GM23338 (cell line): Measurements from ENCODE around the gene TASP1. TPM values are rescaled to one million over a fixed set of nuclear protein-coding genes. Genes with fewer than 3 reads are reported as not detected.

ENCODE experiments used
- ATAC-seq: fragments of 200-7000 bp; cut with Tn5 transposase; 3 replicates; pipeline ENCODE4 v1.9.1; 2020
- DNase-seq: peaks from one replicate; pipeline ENCODE4 v3.0.0-alpha.2; 2015; ENCODE audit warnings: low spot score
- H2AFZ ChIP-seq: fragments of 200-600 bp; sonication (generic); 2 replicates; pipeline ENCODE4 v1.8.0; 2016; ENCODE audit warnings: antibody characterized with exemption, mild to moderate bottlenecking, moderate library complexity
- H3F3A ChIP-seq: fragments of 200-600 bp; sonication (generic); replicated peaks from 2 replicates; pipeline ENCODE4 v1.8.0; 2017; ENCODE audit warnings: antibody characterized with exemption, mixed run types, low read depth
- H3K27ac ChIP-seq: fragments of 200-600 bp; sonication (generic); 2 replicates; pipeline ENCODE4 v1.6.1; 2016; ENCODE audit warnings: low read depth
- H3K27me3 ChIP-seq: fragments of 200-600 bp; sonication (generic); 2 replicates; pipeline ENCODE4 v1.8.0; 2016; ENCODE audit warnings: mild to moderate bottlenecking, mixed run types, moderate library complexity; ENCODE audit not compliant: insufficient read depth
- H3K36me3 ChIP-seq: fragments of 200-600 bp; sonication (generic); 2 replicates; pipeline ENCODE4 v1.8.0; 2016; ENCODE audit warnings: mild to moderate bottlenecking; ENCODE audit not compliant: insufficient read depth
- H3K4me1 ChIP-seq: fragments of 200-600 bp; sonication (generic); 2 replicates; pipeline ENCODE4 v1.8.0; 2016; ENCODE audit warnings: mild to moderate bottlenecking, moderate library complexity; ENCODE audit not compliant: insufficient read depth
- H3K4me2 ChIP-seq: fragments of 200-600 bp; sonication (generic); 2 replicates; pipeline ENCODE4 v1.7.1; 2017; ENCODE audit warnings: mixed run types
- H3K4me3 ChIP-seq: fragments of 200-600 bp; sonication (generic); 2 replicates; pipeline ENCODE4 v1.6.1; 2016; ENCODE audit warnings: mixed run types
- H3K79me2 ChIP-seq: fragments of 200-600 bp; sonication (generic); replicated peaks from 2 replicates; pipeline ENCODE4 v1.8.0; 2017; ENCODE audit warnings: mild to moderate bottlenecking; ENCODE audit not compliant: insufficient read depth
- H3K9me2 ChIP-seq: fragments of 200-600 bp; sonication (generic); 2 replicates; pipeline ENCODE4 v1.8.0; 2017; ENCODE audit not compliant: insufficient read depth
- H4K20me1 ChIP-seq: fragments of 200-600 bp; sonication (generic); replicated peaks from 2 replicates; pipeline ENCODE4 v1.8.0; 2017; ENCODE audit warnings: mild to moderate bottlenecking; ENCODE audit not compliant: insufficient read depth
- H3K27ac Mint-ChIP-seq: 2 replicates; pipeline ENCODE4 v1.8.0; 2020; ENCODE audit warnings: inconsistent platforms, mild to moderate bottlenecking, moderate library complexity, mixed read lengths
- H3K27me3 Mint-ChIP-seq: 3 replicates; pipeline ENCODE4 v1.8.0; 2022; ENCODE audit warnings: low read depth, mild to moderate bottlenecking, moderate library complexity, mixed read lengths, inconsistent platforms; ENCODE audit not compliant: insufficient read depth, poor library complexity
- H3K36me3 Mint-ChIP-seq: 3 replicates; pipeline ENCODE4 v1.8.0; 2021; ENCODE audit warnings: low read depth, mild to moderate bottlenecking, inconsistent platforms, moderate library complexity, mixed read lengths
- H3K4me1 Mint-ChIP-seq: 3 replicates; pipeline ENCODE4 v1.8.0; 2020; ENCODE audit warnings: mild to moderate bottlenecking, inconsistent platforms, mixed read lengths
- H3K4me3 Mint-ChIP-seq: 3 replicates; pipeline ENCODE4 v1.8.0; 2021; ENCODE audit warnings: moderate library complexity, mild to moderate bottlenecking, inconsistent platforms, mixed read lengths
- H3K9me3 Mint-ChIP-seq: 3 replicates; pipeline ENCODE4 v1.8.0; 2020; ENCODE audit warnings: moderate library complexity, mild to moderate bottlenecking, inconsistent platforms, mixed read lengths
- CREB1 ChIP-seq: fragments of 250-450 bp; sonication (Bioruptor Pico); IDR thresholded peaks from 2 replicates; pipeline ENCODE4 v1.5.0; 2020; ENCODE audit warnings: low read depth, mild to moderate bottlenecking, moderate library complexity
- EZH2 ChIP-seq: fragments of 200-600 bp; sonication (generic); IDR thresholded peaks from one replicate; pipeline ENCODE4 v1.8.0; 2017; ENCODE audit warnings: antibody characterized with exemption, mild to moderate bottlenecking, low read depth; ENCODE audit not compliant: unreplicated experiment
- EZH2phosphoT487 ChIP-seq: fragments of 200-600 bp; sonication (generic); IDR thresholded peaks from one replicate; pipeline ENCODE4 v1.8.1; 2018; ENCODE audit warnings: antibody characterized with exemption; ENCODE audit not compliant: unreplicated experiment
- JUNB ChIP-seq: IDR thresholded peaks from one replicate; pipeline ENCODE4 v1.6.1; 2016; ENCODE audit warnings: antibody characterized with exemption; ENCODE audit not compliant: unreplicated experiment
- NANOG ChIP-seq: IDR thresholded peaks from 2 replicates; pipeline ENCODE4 v1.6.1; 2016; ENCODE audit warnings: antibody characterized with exemption, borderline replicate concordance
- POLR2AphosphoS5 ChIP-seq: IDR thresholded peaks from 2 replicates; pipeline ENCODE4 v1.6.1; 2016; ENCODE audit warnings: antibody characterized with exemption, low read depth
- REST ChIP-seq: IDR thresholded peaks from one replicate; pipeline ENCODE4 v1.6.1; 2018; ENCODE audit warnings: antibody characterized with exemption; ENCODE audit not compliant: unreplicated experiment
- STAT1 ChIP-seq: IDR thresholded peaks from one replicate; pipeline ENCODE4 v1.6.1; 2016; ENCODE audit warnings: antibody characterized with exemption; ENCODE audit not compliant: unreplicated experiment
- ZNF114 ChIP-seq: fragments of 250-450 bp; sonication (Bioruptor Pico); IDR thresholded peaks from 2 replicates; pipeline ENCODE4 v1.5.0; 2020; ENCODE audit warnings: mild to moderate bottlenecking, moderate library complexity
- ZNF331 ChIP-seq: fragments of 250-450 bp; sonication (Bioruptor Pico); IDR thresholded peaks from 2 replicates; pipeline ENCODE4 v1.5.0; 2020; ENCODE audit warnings: low read depth, mild to moderate bottlenecking, moderate library complexity
- polyA plus RNA-seq: library from polyadenylated mRNA; unstranded; fragments of >200 nt; fragmentation: Nextera tagmentation; extraction: Ambion mirVana; gene quantifications from 2 replicates; pipeline ENCODE4 v1.2.1, GENCODE V29; 2016
- total RNA-seq: library from RNA; depleted of rRNA; stranded (reverse); fragments of >200 nt; shearing (Covaris generic); gene quantifications from 2 replicates; pipeline ENCODE4 v1.2.3, GENCODE V29; 2014
- TF ChIP-seq, protein P1 (sequence below): IDR thresholded peaks from 2 replicates; pipeline ENCODE4 v1.6.1; 2016; ENCODE audit warnings: antibody characterized with exemption
- TF ChIP-seq, protein P2 (sequence below), 2 experiments: fragments of 200-600 bp in 1 of 2; sonication (generic) in 1 of 2; conservative IDR thresholded peaks; 2 replicates each; pipeline versions ENCODE4 v1.5.1 to v1.6.1; 2016 to 2017; ENCODE audit warnings: antibody characterized with exemption in 2 of 2, low read depth in 2 of 2, mild to moderate bottlenecking in 2 of 2, moderate library complexity in 1 of 2
- TF ChIP-seq, protein P3 (sequence below): fragments of 250-450 bp; sonication (Bioruptor Pico); IDR thresholded peaks from 2 replicates; pipeline ENCODE4 v1.5.0; 2020; ENCODE audit warnings: mild to moderate bottlenecking, moderate library complexity

TASP1 gene
- total and polyA plus RNA-seq, 2 experiments from 2014 or later: 9.7 to 9.8 TPM

DNA sequence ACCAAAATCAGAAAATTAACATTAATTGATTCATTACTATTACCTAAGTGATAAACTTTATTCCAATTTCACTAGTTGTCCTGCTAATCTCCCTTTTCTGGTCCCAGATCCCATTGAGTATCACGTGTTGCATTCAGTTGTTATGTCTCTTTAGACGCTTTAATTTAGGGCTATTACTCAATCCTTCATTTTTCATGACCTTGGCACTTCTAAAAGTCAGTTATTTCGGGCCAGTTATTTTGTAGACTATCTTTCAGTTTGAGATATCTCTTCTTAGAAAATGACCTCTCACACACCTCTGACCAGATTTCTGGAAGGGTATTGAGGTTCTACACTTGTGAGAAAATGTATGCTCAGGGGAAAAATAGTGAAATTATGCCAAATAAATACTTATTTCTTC, 34.0 kb upstream of the TASP1 start:
- Histone ChIP-seq H3K27me3 (no peaks in the 10 kb centered on the region), H3K4me3 (no peak overlapping the region), H3K9me2 (no peaks in the 10 kb centered on the region), H3K79me2 (no peaks in the 10 kb centered on the region), H3F3A (no peaks in the 10 kb centered on the region), H2AFZ (no peak overlapping the region), H3K36me3 (no peaks in the 10 kb centered on the region), H4K20me1 (no peaks in the 10 kb centered on the region), H3K27ac (no peak overlapping the region), H3K4me2 (no peak overlapping the region), H3K4me1 (peaks cover 6% of the 10 kb centered on the region; the same call in 1 of the 2 replicates)
- ATAC-seq (no peak), DNase-seq (no peak)
- peaks cover 5% of the 10 kb centered on the region for H3K27me3 Mint-ChIP-seq
- TF ChIP-seq REST (no peak), EZH2phosphoT487 (no peak), JUNB (no peak), POLR2AphosphoS5 (no peak), NANOG (no peak), EZH2 (no peak), STAT1 (no peak), ZNF331 (CRISPR knock-in tag) (no peak), CREB1 (CRISPR knock-in tag) (no peak), ZNF114 (no peak)
- TF ChIP-seq, protein P1, sequence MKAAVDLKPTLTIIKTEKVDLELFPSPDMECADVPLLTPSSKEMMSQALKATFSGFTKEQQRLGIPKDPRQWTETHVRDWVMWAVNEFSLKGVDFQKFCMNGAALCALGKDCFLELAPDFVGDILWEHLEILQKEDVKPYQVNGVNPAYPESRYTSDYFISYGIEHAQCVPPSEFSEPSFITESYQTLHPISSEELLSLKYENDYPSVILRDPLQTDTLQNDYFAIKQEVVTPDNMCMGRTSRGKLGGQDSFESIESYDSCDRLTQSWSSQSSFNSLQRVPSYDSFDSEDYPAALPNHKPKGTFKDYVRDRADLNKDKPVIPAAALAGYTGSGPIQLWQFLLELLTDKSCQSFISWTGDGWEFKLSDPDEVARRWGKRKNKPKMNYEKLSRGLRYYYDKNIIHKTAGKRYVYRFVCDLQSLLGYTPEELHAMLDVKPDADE: no peak
- TF ChIP-seq, protein P2, sequence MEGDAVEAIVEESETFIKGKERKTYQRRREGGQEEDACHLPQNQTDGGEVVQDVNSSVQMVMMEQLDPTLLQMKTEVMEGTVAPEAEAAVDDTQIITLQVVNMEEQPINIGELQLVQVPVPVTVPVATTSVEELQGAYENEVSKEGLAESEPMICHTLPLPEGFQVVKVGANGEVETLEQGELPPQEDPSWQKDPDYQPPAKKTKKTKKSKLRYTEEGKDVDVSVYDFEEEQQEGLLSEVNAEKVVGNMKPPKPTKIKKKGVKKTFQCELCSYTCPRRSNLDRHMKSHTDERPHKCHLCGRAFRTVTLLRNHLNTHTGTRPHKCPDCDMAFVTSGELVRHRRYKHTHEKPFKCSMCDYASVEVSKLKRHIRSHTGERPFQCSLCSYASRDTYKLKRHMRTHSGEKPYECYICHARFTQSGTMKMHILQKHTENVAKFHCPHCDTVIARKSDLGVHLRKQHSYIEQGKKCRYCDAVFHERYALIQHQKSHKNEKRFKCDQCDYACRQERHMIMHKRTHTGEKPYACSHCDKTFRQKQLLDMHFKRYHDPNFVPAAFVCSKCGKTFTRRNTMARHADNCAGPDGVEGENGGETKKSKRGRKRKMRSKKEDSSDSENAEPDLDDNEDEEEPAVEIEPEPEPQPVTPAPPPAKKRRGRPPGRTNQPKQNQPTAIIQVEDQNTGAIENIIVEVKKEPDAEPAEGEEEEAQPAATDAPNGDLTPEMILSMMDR (conservative IDR thresholded peaks at IDR 0.05; ENCODE audit: low read depth in 2 of 2): no peak
- TF ChIP-seq, protein P3, sequence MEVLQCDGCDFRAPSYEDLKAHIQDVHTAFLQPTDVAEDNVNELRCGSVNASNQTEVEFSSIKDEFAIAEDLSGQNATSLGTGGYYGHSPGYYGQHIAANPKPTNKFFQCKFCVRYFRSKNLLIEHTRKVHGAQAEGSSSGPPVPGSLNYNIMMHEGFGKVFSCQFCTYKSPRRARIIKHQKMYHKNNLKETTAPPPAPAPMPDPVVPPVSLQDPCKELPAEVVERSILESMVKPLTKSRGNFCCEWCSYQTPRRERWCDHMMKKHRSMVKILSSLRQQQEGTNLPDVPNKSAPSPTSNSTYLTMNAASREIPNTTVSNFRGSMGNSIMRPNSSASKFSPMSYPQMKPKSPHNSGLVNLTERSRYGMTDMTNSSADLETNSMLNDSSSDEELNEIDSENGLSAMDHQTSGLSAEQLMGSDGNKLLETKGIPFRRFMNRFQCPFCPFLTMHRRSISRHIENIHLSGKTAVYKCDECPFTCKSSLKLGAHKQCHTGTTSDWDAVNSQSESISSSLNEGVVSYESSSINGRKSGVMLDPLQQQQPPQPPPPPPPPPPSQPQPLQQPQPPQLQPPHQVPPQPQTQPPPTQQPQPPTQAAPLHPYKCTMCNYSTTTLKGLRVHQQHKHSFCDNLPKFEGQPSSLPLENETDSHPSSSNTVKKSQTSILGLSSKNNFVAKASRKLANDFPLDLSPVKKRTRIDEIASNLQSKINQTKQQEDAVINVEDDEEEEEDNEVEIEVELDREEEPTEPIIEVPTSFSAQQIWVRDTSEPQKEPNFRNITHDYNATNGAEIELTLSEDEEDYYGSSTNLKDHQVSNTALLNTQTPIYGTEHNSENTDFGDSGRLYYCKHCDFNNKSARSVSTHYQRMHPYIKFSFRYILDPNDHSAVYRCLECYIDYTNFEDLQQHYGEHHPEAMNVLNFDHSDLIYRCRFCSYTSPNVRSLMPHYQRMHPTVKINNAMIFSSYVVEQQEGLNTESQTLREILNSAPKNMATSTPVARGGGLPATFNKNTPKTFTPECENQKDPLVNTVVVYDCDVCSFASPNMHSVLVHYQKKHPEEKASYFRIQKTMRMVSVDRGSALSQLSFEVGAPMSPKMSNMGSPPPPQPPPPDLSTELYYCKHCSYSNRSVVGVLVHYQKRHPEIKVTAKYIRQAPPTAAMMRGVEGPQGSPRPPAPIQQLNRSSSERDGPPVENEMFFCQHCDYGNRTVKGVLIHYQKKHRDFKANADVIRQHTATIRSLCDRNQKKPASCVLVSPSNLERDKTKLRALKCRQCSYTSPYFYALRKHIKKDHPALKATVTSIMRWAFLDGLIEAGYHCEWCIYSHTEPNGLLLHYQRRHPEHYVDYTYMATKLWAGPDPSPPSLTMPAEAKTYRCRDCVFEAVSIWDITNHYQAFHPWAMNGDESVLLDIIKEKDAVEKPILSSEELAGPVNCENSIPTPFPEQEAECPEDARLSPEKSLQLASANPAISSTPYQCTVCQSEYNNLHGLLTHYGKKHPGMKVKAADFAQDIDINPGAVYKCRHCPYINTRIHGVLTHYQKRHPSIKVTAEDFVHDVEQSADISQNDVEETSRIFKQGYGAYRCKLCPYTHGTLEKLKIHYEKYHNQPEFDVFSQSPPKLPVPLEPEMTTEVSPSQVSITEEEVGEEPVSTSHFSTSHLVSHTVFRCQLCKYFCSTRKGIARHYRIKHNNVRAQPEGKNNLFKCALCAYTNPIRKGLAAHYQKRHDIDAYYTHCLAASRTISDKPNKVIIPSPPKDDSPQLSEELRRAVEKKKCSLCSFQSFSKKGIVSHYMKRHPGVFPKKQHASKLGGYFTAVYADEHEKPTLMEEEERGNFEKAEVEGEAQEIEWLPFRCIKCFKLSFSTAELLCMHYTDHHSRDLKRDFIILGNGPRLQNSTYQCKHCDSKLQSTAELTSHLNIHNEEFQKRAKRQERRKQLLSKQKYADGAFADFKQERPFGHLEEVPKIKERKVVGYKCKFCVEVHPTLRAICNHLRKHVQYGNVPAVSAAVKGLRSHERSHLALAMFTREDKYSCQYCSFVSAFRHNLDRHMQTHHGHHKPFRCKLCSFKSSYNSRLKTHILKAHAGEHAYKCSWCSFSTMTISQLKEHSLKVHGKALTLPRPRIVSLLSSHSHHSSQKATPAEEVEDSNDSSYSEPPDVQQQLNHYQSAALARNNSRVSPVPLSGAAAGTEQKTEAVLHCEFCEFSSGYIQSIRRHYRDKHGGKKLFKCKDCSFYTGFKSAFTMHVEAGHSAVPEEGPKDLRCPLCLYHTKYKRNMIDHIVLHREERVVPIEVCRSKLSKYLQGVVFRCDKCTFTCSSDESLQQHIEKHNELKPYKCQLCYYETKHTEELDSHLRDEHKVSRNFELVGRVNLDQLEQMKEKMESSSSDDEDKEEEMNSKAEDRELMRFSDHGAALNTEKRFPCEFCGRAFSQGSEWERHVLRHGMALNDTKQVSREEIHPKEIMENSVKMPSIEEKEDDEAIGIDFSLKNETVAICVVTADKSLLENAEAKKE (CRISPR knock-in tag): no peak
- no peaks in the 10 kb centered on the region for H3K36me3 Mint-ChIP-seq
- H3K4me3 Mint-ChIP-seq: no peak overlapping the region
- H3K27ac Mint-ChIP-seq: no peak overlapping the region
- peaks cover 7% of the 10 kb centered on the region; the same call in 2 of the 3 replicates for H3K4me1 Mint-ChIP-seq
- H3K9me3 Mint-ChIP-seq: no peaks in the 10 kb centered on the region
